ENCODE results near the gene LMAN2. TPM values are rescaled to one million over a fixed set of nuclear protein-coding genes. Genes with fewer than 3 reads are reported as not detected.
"Not testable (repeated sequence)": the region's sequence is repeated elsewhere in the genome, so short reads cannot be mapped to it uniquely, and the experiment has no call there.

Gene LMAN2
- polyA plus RNA-seq, 1 experiment, result 150 TPM

DNA sequence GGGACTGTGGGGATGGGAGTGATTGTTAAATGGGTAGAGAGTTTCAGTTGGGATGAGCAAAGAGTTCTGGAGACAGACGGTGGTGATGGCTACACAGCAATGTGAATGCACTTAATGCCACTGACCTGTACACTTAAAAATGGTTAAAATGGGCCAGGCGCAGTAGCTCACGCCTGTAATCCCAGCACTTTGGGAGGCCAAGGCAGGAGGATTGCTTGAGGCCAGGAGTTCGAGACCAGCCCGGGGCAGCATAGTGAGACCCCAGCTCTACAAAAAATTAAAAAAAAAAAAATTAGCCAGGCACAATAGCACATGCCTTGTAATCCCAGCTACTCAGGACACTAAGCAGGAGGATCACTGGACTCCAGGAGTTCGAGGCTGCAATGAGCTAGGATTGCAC lies 7.7 kb downstream of the LMAN2 start:
- Histone ChIP-seq H3K27ac (ENCODE audit: low read depth, low read length) (no peak overlapping the region), H3K9me3 (ENCODE audit: control insufficient read depth, insufficient read depth, low read length) (no peaks in the 10 kb centered on the region), H3K4me3 (ENCODE audit: low read depth, low read length) (no peak overlapping the region), H3K27me3 (ENCODE audit: control insufficient read depth, insufficient read depth, low read length) (no peaks in the 10 kb centered on the region)
- POLR2A ChIA-PET, result no interaction called here
- TF ChIP-seq, protein P1, sequence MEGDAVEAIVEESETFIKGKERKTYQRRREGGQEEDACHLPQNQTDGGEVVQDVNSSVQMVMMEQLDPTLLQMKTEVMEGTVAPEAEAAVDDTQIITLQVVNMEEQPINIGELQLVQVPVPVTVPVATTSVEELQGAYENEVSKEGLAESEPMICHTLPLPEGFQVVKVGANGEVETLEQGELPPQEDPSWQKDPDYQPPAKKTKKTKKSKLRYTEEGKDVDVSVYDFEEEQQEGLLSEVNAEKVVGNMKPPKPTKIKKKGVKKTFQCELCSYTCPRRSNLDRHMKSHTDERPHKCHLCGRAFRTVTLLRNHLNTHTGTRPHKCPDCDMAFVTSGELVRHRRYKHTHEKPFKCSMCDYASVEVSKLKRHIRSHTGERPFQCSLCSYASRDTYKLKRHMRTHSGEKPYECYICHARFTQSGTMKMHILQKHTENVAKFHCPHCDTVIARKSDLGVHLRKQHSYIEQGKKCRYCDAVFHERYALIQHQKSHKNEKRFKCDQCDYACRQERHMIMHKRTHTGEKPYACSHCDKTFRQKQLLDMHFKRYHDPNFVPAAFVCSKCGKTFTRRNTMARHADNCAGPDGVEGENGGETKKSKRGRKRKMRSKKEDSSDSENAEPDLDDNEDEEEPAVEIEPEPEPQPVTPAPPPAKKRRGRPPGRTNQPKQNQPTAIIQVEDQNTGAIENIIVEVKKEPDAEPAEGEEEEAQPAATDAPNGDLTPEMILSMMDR (IDR thresholded peaks at IDR 0.05; ENCODE audit: low read depth, low read length), result no peak
- CTCF ChIA-PET, result interaction anchor here (0.9 kb wide), 1 partner anchor 58 kb away, joined by 3 read pairs; no protein-coding TSS in a partner anchor
- DNase-seq (ENCODE audit: low read depth, low spot score), result no peak

- H3K4me3 ChIP-seq (ENCODE audit: low read depth, low read length); DNase-seq (ENCODE audit: low read depth, low spot score); H3K27me3 ChIP-seq (ENCODE audit: control insufficient read depth, insufficient read depth, low read length); H3K9me3 ChIP-seq (ENCODE audit: control insufficient read depth, insufficient read depth, low read length); POLR2A ChIA-PET; H3K27ac ChIP-seq (ENCODE audit: low read depth, low read length): not testable (repeated sequence)
- CTCF ChIA-PET, result interaction anchor here (1.4 kb wide), 1 partner anchor 28 kb away, joined by 4 read pairs; no protein-coding TSS in a partner anchor
Measured at GRCh38 chr5:177343000-177343399, 8.5 kb downstream of the LMAN2 start.

DNA sequence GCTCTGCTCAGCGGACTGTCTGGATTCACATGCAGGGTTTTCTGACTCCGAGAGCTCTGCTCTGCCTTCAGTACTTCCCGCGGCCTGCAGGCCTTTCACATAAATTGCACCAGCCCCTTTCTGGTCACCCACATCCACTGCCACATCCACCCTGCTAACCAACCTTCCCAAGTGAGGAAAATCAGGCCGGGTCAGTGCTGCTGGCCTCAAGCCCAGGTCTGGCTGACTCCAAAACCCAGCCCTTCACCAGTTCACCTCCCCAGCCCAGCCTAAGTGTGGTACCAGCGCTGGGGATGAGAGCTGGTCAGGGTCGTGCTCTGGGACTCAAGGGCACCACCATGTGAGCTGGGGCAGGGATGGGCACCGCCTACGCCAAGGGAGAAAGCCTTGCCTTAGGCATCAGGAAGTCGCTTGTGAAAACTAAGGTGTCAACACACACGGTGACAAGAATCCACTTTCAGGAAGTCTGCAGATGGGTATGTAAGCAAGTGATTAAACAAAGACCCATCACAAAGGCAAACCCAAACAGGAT lies 12.3 kb downstream of the LMAN2 start:
- TF ChIP-seq, protein P1 (IDR thresholded peaks at IDR 0.05; ENCODE audit: low read depth, low read length), result no peak
- H3K4me3 ChIP-seq (ENCODE audit: low read depth, low read length), result no peak overlapping the region
- ChIA-PET POLR2A (no interaction called here), CTCF (no interaction called here)
- DNase-seq (ENCODE audit: low read depth, low spot score), result no peak
- no peaks in the 10 kb centered on the region; the same call in 1 of the 2 replicates for H3K9me3 ChIP-seq (ENCODE audit: control insufficient read depth, insufficient read depth, low read length)
- no peak overlapping the region for H3K27ac ChIP-seq (ENCODE audit: low read depth, low read length)
- no peaks in the 10 kb centered on the region for H3K27me3 ChIP-seq (ENCODE audit: control insufficient read depth, insufficient read depth, low read length)

- no peaks in the 10 kb centered on the region for H3K27me3 ChIP-seq (ENCODE audit: control insufficient read depth, insufficient read depth, low read length)
- TF ChIP-seq, protein P1 (IDR thresholded peaks at IDR 0.05; ENCODE audit: low read depth, low read length), result no peak
- POLR2A ChIA-PET, result no interaction called here
- CTCF ChIA-PET, result no interaction called here
- no peak for DNase-seq (ENCODE audit: low read depth, low spot score)
- H3K9me3 ChIP-seq (ENCODE audit: control insufficient read depth, insufficient read depth, low read length), result no peaks in the 10 kb centered on the region; the same call in 1 of the 2 replicates
- H3K4me3 ChIP-seq (ENCODE audit: low read depth, low read length), result no peak overlapping the region
- H3K27ac ChIP-seq (ENCODE audit: low read depth, low read length), result no peak overlapping the region
Measured at GRCh38 chr5:177338251-177339106, 13.0 kb downstream of the LMAN2 start.

DNA sequence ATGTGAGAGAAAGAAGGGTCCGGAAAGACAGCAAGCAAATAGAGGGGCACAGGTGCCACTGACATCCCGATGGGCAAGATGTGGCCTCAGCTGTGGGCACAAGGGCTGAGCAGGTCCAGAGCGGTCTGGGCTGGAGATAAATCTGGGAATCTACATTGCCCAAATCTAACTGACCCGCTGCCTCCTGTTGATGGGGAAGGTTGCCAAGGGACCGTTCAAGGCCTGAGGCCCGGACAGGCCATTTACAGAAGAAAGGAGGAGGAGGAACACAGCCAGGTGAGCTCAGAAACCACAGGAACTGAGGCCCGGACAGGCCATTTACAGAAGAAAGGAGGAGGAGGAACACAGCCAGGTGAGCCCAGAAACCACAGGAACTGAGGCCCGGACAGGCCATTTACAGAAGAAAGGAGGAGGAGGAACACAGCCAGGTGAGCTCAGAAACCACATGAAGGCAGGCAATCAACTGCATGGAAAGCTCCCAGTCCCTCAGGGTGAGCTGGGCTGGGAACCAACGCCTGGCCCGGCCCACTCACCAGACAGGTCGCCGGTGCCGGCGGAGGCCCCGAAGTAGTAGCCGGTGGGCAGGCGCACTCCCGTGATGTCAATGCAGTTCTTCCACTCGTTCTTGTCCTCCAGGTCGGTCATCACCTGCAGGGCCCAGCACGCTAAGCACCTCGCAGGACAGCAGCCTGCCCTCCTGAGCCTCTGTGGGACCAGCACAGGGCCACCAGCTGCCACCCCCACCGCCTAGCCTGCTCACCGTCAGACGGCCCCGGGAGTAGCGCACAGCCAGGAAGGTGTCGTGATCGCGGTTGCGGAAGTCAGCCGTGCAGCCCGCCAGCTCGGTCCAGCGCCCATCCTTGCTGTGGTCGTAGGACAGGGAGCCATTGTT lies 14.6 kb downstream of the LMAN2 start:
- Histone ChIP-seq H3K27me3 (ENCODE audit: control insufficient read depth, insufficient read depth, low read length) (no peaks in the 10 kb centered on the region), H3K9me3 (ENCODE audit: control insufficient read depth, insufficient read depth, low read length) (no peaks in the 10 kb centered on the region; the same call in 1 of the 2 replicates), H3K27ac (ENCODE audit: low read depth, low read length) (no peak overlapping the region), H3K4me3 (ENCODE audit: low read depth, low read length) (no peak overlapping the region)
- CTCF ChIA-PET, result interaction anchor here (0.5 to 1.2 kb wide), 2 partner anchors 9 to 119 kb away, joined by 3 read pairs; no protein-coding TSS in a partner anchor
- TF ChIP-seq, protein P1 (IDR thresholded peaks at IDR 0.05; ENCODE audit: low read depth, low read length), result no peak
- no peak for DNase-seq (ENCODE audit: low read depth, low spot score)
- POLR2A ChIA-PET, result no interaction called here

All from AG04450 (cell line).